Osteocyte (in vitro differentiated cells): ENCODE measurements around the gene PHF23. TPM values are rescaled to one million over a fixed set of nuclear protein-coding genes. Genes with fewer than 3 reads are reported as not detected.

Experiments used
- DNase-seq: peaks from one replicate; pipeline ENCODE4 v3.0.0; 2021; ENCODE audit warnings: mixed read lengths; ENCODE audit not compliant: unreplicated experiment; ENCODE audit errors: extremely low spot score
- H3K27ac Mint-ChIP-seq: one replicate; pipeline ENCODE4 v1.8.0; 2021; ENCODE audit warnings: mild to moderate bottlenecking, mixed read lengths; ENCODE audit not compliant: unreplicated experiment
- H3K27me3 Mint-ChIP-seq: one replicate; pipeline ENCODE4 v1.8.0; 2021; ENCODE audit warnings: mixed read lengths; ENCODE audit not compliant: unreplicated experiment
- H3K36me3 Mint-ChIP-seq: one replicate; pipeline ENCODE4 v1.8.0; 2021; ENCODE audit warnings: mixed read lengths; ENCODE audit not compliant: unreplicated experiment
- H3K4me1 Mint-ChIP-seq: one replicate; pipeline ENCODE4 v1.8.0; 2021; ENCODE audit warnings: mixed read lengths; ENCODE audit not compliant: unreplicated experiment
- H3K4me3 Mint-ChIP-seq: one replicate; pipeline ENCODE4 v1.8.0; 2021; ENCODE audit warnings: mild to moderate bottlenecking, moderate library complexity, mixed read lengths; ENCODE audit not compliant: unreplicated experiment
- H3K9me3 Mint-ChIP-seq: one replicate; pipeline ENCODE4 v1.8.0; 2021; ENCODE audit warnings: mixed read lengths; ENCODE audit not compliant: unreplicated experiment
- CTCF ChIP-seq: fragments of 200-600 bp; sonication (generic); IDR thresholded peaks from 2 replicates; pipeline ENCODE4 v1.5.0; 2021; ENCODE audit warnings: antibody characterized with exemption, mild to moderate bottlenecking, moderate library complexity
- total RNA-seq: library from RNA; stranded (reverse); gene quantifications from 2 replicates; pipeline ENCODE4 v1.2.1, GENCODE V29; 2021

PHF23 gene
- total RNA-seq, 1 donor from 2014 or later = 51.6 TPM

DNA sequence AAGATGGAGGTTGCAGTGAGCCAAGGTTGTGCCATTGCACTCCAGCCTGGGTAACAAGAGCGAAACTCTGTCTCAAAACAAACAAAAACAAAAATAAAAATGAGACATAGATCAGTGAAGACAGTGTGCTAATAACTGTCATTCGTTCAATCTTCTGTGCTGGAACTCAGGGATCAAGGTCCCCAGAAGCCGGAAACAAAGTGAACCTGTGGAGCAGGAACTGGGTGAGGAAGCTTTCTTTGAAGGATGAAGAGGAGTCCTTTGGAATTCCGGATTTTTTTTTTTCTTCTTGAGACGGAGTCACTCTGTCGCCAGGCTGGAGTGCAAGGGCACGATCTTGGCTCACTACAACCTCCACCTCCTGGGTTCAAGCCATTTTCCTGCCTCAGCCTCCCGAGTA lies 40.2 kb upstream of the PHF23 start:
- no peak overlapping the region for H3K4me3 Mint-ChIP-seq
- no peak for TF ChIP-seq CTCF
- DNase-seq = no peak
- H3K4me1 Mint-ChIP-seq = peaks cover 21% of the 10 kb centered on the region
- no peaks in the 10 kb centered on the region for H3K36me3 Mint-ChIP-seq
- no peak overlapping the region for H3K27ac Mint-ChIP-seq
- H3K27me3 Mint-ChIP-seq = peaks cover 14% of the 10 kb centered on the region
- H3K9me3 Mint-ChIP-seq = no peaks in the 10 kb centered on the region

DNA sequence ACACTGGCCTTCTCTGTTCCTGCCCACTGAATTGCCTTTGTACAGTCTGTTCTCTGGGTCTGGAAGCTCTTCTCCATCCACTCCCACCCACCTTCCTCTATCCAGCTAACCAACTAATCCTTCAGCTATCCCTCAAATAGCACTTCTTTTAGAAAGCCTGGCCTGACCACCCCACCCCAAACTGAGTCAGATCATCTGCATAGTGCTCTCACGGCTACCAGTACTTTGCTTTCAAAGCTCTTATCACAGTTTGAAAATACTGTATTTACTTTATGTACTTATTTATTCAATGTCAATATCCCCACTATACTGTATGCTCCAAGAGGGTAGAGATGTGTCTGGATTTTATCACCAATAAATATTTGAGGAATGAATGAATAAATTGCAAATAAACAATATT lies 27.5 kb upstream of the PHF23 start:
- Mint-ChIP-seq H3K4me3 (no peak overlapping the region), H3K27me3 (peaks cover 17% of the 10 kb centered on the region), H3K9me3 (no peaks in the 10 kb centered on the region), H3K36me3 (no peaks in the 10 kb centered on the region), H3K4me1 (peaks cover 35% of the 10 kb centered on the region), H3K27ac (peak overlapping the region; percentile 9)
- no peak for DNase-seq
- no peak for TF ChIP-seq CTCF

GRCh38 chr17:7263801-7264078 lies 24.5 kb upstream of the PHF23 start:
- peak overlapping the region; percentile 34 for H3K4me3 Mint-ChIP-seq
- no peaks in the 10 kb centered on the region for H3K9me3 Mint-ChIP-seq
- H3K4me1 Mint-ChIP-seq = peaks cover 40% of the 10 kb centered on the region
- DNase-seq = no peak
- peaks cover 2% of the 10 kb centered on the region for H3K36me3 Mint-ChIP-seq
- no peak overlapping the region for H3K27ac Mint-ChIP-seq
- TF ChIP-seq CTCF = no peak
- H3K27me3 Mint-ChIP-seq = peaks cover 14% of the 10 kb centered on the region

- Mint-ChIP-seq H3K27ac (peak overlapping the region; percentile 43), H3K4me1 (peaks cover 40% of the 10 kb centered on the region), H3K9me3 (no peaks in the 10 kb centered on the region), H3K27me3 (peaks cover 14% of the 10 kb centered on the region), H3K36me3 (peaks cover 4% of the 10 kb centered on the region), H3K4me3 (peak overlapping the region; percentile 34)
- no peak for TF ChIP-seq CTCF
- DNase-seq = no peak
These were observed 23.9 kb upstream of the PHF23 start for GRCh38 chr17:7262935-7263800.

- TF ChIP-seq CTCF = no peak
- H3K27ac Mint-ChIP-seq = peak within 1 kb of the TSS; percentile 43
- H3K4me1 Mint-ChIP-seq = peaks cover 40% of the 10 kb centered on the region
- no peaks in the 10 kb centered on the region for H3K9me3 Mint-ChIP-seq
- H3K36me3 Mint-ChIP-seq = peaks cover 4% of the 10 kb centered on the region
- H3K27me3 Mint-ChIP-seq = peaks cover 14% of the 10 kb centered on the region
- DNase-seq = no peak
- peak within 1 kb of the TSS; percentile 58 for H3K4me3 Mint-ChIP-seq
These were observed 23.1 kb upstream of the PHF23 start, which contains the start of gene CLDN7 for GRCh38 chr17:7262192-7262934. TSS of gene CLDN7 (minus strand) at chr17:7262478. CDS start at chr17:7262043, 435 bp downstream.
